Trophoblast cell (in vitro differentiated cells and primary cell): Measurements from ENCODE around the gene ALKBH6.

Source experiments
- DNase-seq, 2 donors: peaks; one replicate each; pipeline ENCODE4 v3.0.0-alpha.2; 2016
- H2AFZ ChIP-seq: 2 replicates; pipeline ENCODE4 v1.6.1; 2013; ENCODE audit warnings: low read length, moderate library complexity, mild to moderate bottlenecking; ENCODE audit not compliant: insufficient read depth, poor library complexity
- H2AK5ac ChIP-seq: 2 replicates; pipeline ENCODE4 v1.6.1; 2013; ENCODE audit warnings: mild to moderate bottlenecking, low read length
- H2BK120ac ChIP-seq: 2 replicates; pipeline ENCODE4 v1.6.1; 2013; ENCODE audit warnings: low read length, mild to moderate bottlenecking, moderate library complexity; ENCODE audit not compliant: insufficient read depth, poor library complexity
- H2BK12ac ChIP-seq: 2 replicates; pipeline ENCODE4 v1.6.1; 2013; ENCODE audit warnings: mild to moderate bottlenecking, low read length, moderate library complexity
- H2BK5ac ChIP-seq: 2 replicates; pipeline ENCODE4 v1.6.1; 2013; ENCODE audit warnings: low read length, low read depth, moderate library complexity, mild to moderate bottlenecking; ENCODE audit not compliant: poor library complexity
- H3K14ac ChIP-seq: 2 replicates; pipeline ENCODE4 v1.6.1; 2013; ENCODE audit warnings: mild to moderate bottlenecking, low read length
- H3K18ac ChIP-seq: 2 replicates; pipeline ENCODE4 v1.6.1; 2013; ENCODE audit warnings: mild to moderate bottlenecking, low read length
- H3K23ac ChIP-seq: 2 replicates; pipeline ENCODE4 v1.6.1; 2013; ENCODE audit warnings: low read length
- H3K27ac ChIP-seq: 2 replicates; pipeline ENCODE4 v1.5.1; 2013; ENCODE audit warnings: low read depth, mild to moderate bottlenecking, inconsistent platforms, low read length, moderate library complexity
- H3K27me3 ChIP-seq: 2 replicates; pipeline ENCODE4 v1.6.1; 2013; ENCODE audit warnings: inconsistent platforms, mild to moderate bottlenecking, low read length, moderate library complexity; ENCODE audit not compliant: insufficient read depth
- H3K36me3 ChIP-seq, 2 experiments: 1 replicate in 1 of 2; 2 replicates in 1 of 2; pipeline ENCODE4 v1.6.1; 2013; ENCODE audit warnings: low read length in 2 of 2, mild to moderate bottlenecking in 2 of 2, moderate library complexity in 1 of 2; ENCODE audit not compliant: insufficient read depth in 2 of 2, control insufficient read depth in 1 of 2
- H3K4ac ChIP-seq: 2 replicates; pipeline ENCODE4 v1.6.1; 2013; ENCODE audit warnings: low read depth, mild to moderate bottlenecking, low read length, moderate library complexity
- H3K4me1 ChIP-seq, 2 experiments: 1 replicate in 1 of 2; 2 replicates in 1 of 2; pipeline ENCODE4 v1.6.1; 2013; ENCODE audit warnings: low read length in 2 of 2, mild to moderate bottlenecking in 2 of 2, moderate library complexity in 1 of 2; ENCODE audit not compliant: insufficient read depth in 2 of 2, control insufficient read depth in 1 of 2
- H3K4me2 ChIP-seq: 2 replicates; pipeline ENCODE4 v1.6.1; 2013; ENCODE audit warnings: inconsistent platforms, mild to moderate bottlenecking, low read length, moderate library complexity
- H3K4me3 ChIP-seq: 2 replicates; pipeline ENCODE4 v1.5.1; 2013; ENCODE audit warnings: mild to moderate bottlenecking, low read depth, low read length, inconsistent platforms
- H3K79me1 ChIP-seq: one replicate; pipeline ENCODE4 v1.6.1; 2013; ENCODE audit warnings: low read length
- H3K79me2 ChIP-seq: 2 replicates; pipeline ENCODE4 v1.6.1; 2013; ENCODE audit warnings: low read length, mild to moderate bottlenecking; ENCODE audit not compliant: control insufficient read depth, insufficient read depth, poor library complexity
- H3K9ac ChIP-seq: 2 replicates; pipeline ENCODE4 v1.6.1; 2013; ENCODE audit warnings: mild to moderate bottlenecking, low read length
- H3K9me3 ChIP-seq: 2 replicates; pipeline ENCODE4 v1.6.1; 2013; ENCODE audit warnings: low read depth, mild to moderate bottlenecking, control low read depth, inconsistent platforms, low read length; ENCODE audit not compliant: insufficient read depth
- H4K12ac ChIP-seq: 2 replicates; pipeline ENCODE4 v1.6.1; 2013; ENCODE audit warnings: low read depth, mild to moderate bottlenecking, low read length, moderate library complexity
- H4K8ac ChIP-seq: 2 replicates; pipeline ENCODE4 v1.6.1; 2013; ENCODE audit warnings: low read depth, mild to moderate bottlenecking, low read length, moderate library complexity
- H4K91ac ChIP-seq: one replicate; pipeline ENCODE4 v1.6.1; 2013; ENCODE audit warnings: low read depth, mild to moderate bottlenecking, low read length, moderate library complexity
- WGBS: extraction: QIAGEN DNeasy Blood & Tissue Kit; methylation state at CpG from one replicate; pipeline ENCODE4 v1.1.7; 2013; ENCODE audit warnings: missing lambda C conversion rate; ENCODE audit not compliant: insufficient read length, insufficient coverage; ENCODE audit errors: extremely low coverage; 5-methylcytosine and 5-hydroxymethylcytosine counted together

ALKBH6 gene

DNA sequence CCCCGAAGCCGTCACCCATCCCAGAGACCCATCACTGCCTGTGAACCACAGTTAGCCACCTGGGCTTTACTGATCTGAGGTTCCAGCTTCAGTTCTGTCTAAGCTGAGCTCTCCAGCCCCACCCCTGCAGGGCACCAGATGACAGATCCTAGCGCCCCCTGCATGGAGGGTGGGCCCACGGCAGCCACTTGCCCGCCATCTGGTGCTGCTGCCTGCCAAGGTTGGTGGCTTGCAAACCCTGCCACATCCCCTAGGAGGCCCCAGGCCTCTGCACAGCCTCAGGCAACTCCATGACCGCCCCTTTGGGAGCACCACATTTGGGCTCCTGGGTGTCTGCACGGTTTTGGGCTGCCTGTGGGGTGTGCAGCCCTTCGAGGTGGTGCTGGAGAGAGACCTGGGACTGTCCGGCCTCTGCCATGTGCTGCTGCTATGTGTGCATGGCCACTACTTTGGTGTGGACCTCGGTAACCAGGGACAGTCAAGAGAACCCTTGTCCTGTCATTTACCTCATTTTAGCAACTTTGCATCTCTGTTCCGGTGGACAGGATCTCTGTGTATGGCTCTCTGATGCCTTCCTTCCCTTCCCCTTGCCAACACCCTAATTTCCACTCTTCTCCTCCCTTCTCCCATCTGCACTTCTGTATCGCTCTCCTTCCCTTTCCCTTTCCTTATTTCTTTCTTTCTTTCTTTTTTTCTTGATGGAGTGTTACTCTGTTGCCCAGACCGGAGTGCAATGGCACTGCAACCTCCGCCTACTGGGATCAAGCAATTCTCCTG is 36.4 kb downstream of the ALKBH6 start:
- no peak overlapping the region for H2AK5ac ChIP-seq
- no peak overlapping the region for H2AFZ ChIP-seq
- no peak overlapping the region for H3K4me3 ChIP-seq
- WGBS, result no CpG with 5 or more reads among the region's 14 CpGs
- no peak overlapping the region for H4K8ac ChIP-seq
- H3K27me3 ChIP-seq, result no peaks in the 10 kb centered on the region
- H3K23ac ChIP-seq, result no peak overlapping the region
- H3K27ac ChIP-seq, result no peak overlapping the region
- H3K79me2 ChIP-seq, result no peaks in the 10 kb centered on the region
- no peak overlapping the region for H2BK5ac ChIP-seq
- H2BK12ac ChIP-seq, result no peak overlapping the region
- H2BK120ac ChIP-seq, result no peak overlapping the region
- H3K14ac ChIP-seq, result no peak overlapping the region
- no peaks in the 10 kb centered on the region for H3K4me1 ChIP-seq
- H3K9ac ChIP-seq, result no peak overlapping the region
- no peak overlapping the region for H4K91ac ChIP-seq
- H3K36me3 ChIP-seq, result no peaks in the 10 kb centered on the region
- H3K4me2 ChIP-seq, result no peak overlapping the region
- H3K79me1 ChIP-seq, result no peaks in the 10 kb centered on the region
- H3K4ac ChIP-seq, result no peak overlapping the region
- no peak for DNase-seq
- H4K12ac ChIP-seq, result no peak overlapping the region
- H3K18ac ChIP-seq, result no peak overlapping the region
- peaks cover 2% of the 10 kb centered on the region for H3K9me3 ChIP-seq

GRCh38 chr19:35975608-35976214 is 38.3 kb downstream of the ALKBH6 start:
- no peaks in the 10 kb centered on the region for H3K79me2 ChIP-seq
- no peak overlapping the region for H3K9ac ChIP-seq
- H4K8ac ChIP-seq, result no peak overlapping the region
- no peak overlapping the region for H2BK5ac ChIP-seq
- H3K79me1 ChIP-seq, result no peaks in the 10 kb centered on the region
- no peaks in the 10 kb centered on the region for H3K27me3 ChIP-seq
- WGBS, result no CpG with 5 or more reads among the region's 5 CpGs
- H3K23ac ChIP-seq, result no peak overlapping the region
- no peak overlapping the region for H3K4me2 ChIP-seq
- no peak overlapping the region for H3K14ac ChIP-seq
- H4K91ac ChIP-seq, result no peak overlapping the region
- H4K12ac ChIP-seq, result no peak overlapping the region
- H3K18ac ChIP-seq, result no peak overlapping the region
- DNase-seq, result peak in 1 of 2 donors; percentile 44
- H2BK12ac ChIP-seq, result no peak overlapping the region
- H2AFZ ChIP-seq, result no peak overlapping the region
- no peak overlapping the region for H3K4me3 ChIP-seq
- H3K4me1 ChIP-seq, result no peaks in the 10 kb centered on the region
- no peak overlapping the region for H2AK5ac ChIP-seq
- no peak overlapping the region for H3K27ac ChIP-seq
- no peak overlapping the region for H3K4ac ChIP-seq
- no peak overlapping the region for H2BK120ac ChIP-seq
- no peaks in the 10 kb centered on the region for H3K36me3 ChIP-seq
- peaks cover 3% of the 10 kb centered on the region for H3K9me3 ChIP-seq

DNA sequence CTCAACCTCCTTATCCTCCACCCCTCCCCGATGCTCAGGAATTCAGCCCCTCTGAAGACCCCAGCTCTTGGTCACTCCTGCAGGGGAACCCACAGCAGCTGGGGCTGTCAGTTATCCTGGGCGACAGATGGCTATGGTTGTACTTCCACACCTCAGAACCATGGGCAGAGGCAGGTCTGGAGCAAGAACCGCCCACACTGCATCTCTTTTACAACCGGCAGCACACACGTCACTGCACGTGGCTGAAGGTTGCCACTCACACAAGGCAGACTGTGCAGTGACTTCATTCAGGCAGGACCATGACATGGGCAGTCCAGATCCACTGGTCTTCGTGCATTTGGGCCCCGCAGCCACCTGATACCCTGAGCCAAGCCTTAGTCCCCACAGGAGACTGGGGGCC is 40.5 kb downstream of the ALKBH6 start:
- Histone ChIP-seq H3K14ac (no peak overlapping the region), H3K9me3 (peaks cover 3% of the 10 kb centered on the region), H3K4me2 (no peak overlapping the region), H3K36me3 (no peaks in the 10 kb centered on the region), H3K9ac (no peak overlapping the region), H3K4me3 (no peak overlapping the region), H2AFZ (no peak overlapping the region), H4K91ac (no peak overlapping the region), H3K79me1 (no peaks in the 10 kb centered on the region), H2BK5ac (no peak overlapping the region), H3K79me2 (no peaks in the 10 kb centered on the region), H2BK12ac (no peak overlapping the region), H3K27ac (no peak overlapping the region), H2AK5ac (no peak overlapping the region), H4K8ac (no peak overlapping the region), H3K23ac (peak overlapping the region; percentile 72), H3K18ac (no peak overlapping the region), H4K12ac (no peak overlapping the region), H3K4ac (no peak overlapping the region), H3K4me1 (no peaks in the 10 kb centered on the region), H2BK120ac (no peak overlapping the region), H3K27me3 (no peaks in the 10 kb centered on the region)
- no peak for DNase-seq
- WGBS, result no CpG with 5 or more reads among the region's 8 CpGs

- Histone ChIP-seq H3K27ac (no peak overlapping the region), H3K4me2 (no peak overlapping the region), H4K91ac (no peak overlapping the region), H3K9ac (no peak overlapping the region), H3K27me3 (no peaks in the 10 kb centered on the region), H3K23ac (no peak overlapping the region), H3K4me1 (no peaks in the 10 kb centered on the region), H3K9me3 (no peaks in the 10 kb centered on the region), H3K4ac (no peak overlapping the region), H3K79me2 (no peaks in the 10 kb centered on the region), H3K14ac (no peak overlapping the region), H4K8ac (no peak overlapping the region), H2BK12ac (no peak overlapping the region), H3K18ac (no peak overlapping the region), H3K79me1 (no peaks in the 10 kb centered on the region), H2AFZ (no peak overlapping the region), H2BK5ac (no peak overlapping the region), H3K36me3 (no peaks in the 10 kb centered on the region), H3K4me3 (no peak overlapping the region), H2BK120ac (no peak overlapping the region), H4K12ac (no peak overlapping the region), H2AK5ac (no peak overlapping the region)
- WGBS, result no CpG with 5 or more reads among the region's 3 CpGs
- DNase-seq, result no peak
These were observed 47.2 kb downstream of the ALKBH6 start for GRCh38 chr19:35966771-35967170.
